Common myeloid progenitor, CD34-positive (primary cell): ENCODE results near the gene IQGAP2.

Experiments
- CTCF ChIA-PET: fragments of 350-600 bp; sonication (Branson Sonifier 250); formaldehyde crosslinking; loops from one replicate; lab custom pipeline; 2021; ENCODE audit warnings: antibody characterized with exemption; lab: Charles Lee
- POLR2A ChIA-PET: fragments of 350-600 bp; sonication (Branson Sonifier 250); formaldehyde crosslinking; loops from one replicate; lab custom pipeline; 2021; ENCODE audit warnings: antibody characterized with exemption; lab: Charles Lee
- DNase-seq, 3 donors: peaks; one replicate each; pipeline versions ENCODE4 v3.0.0 to v3.0.0-alpha.2; 2013
- H3K27ac ChIP-seq, 2 experiments: 1 replicate in 1 of 2; 2 replicates in 1 of 2; pipeline ENCODE4 v1.7.0; 2013; ENCODE audit warnings: inconsistent platforms in 2 of 2, low read length in 2 of 2, mild to moderate bottlenecking in 2 of 2, low read depth in 1 of 2, moderate library complexity in 1 of 2; ENCODE audit not compliant: severe bottlenecking in 2 of 2, insufficient read depth in 1 of 2, poor library complexity in 1 of 2
- H3K27me3 ChIP-seq, 5 experiments: replicated peaks in 2 of 5; 1 replicate in 3 of 5; 2 replicates in 2 of 5; pipeline versions ENCODE4 v1.6.1 to v1.7.0; 2013; ENCODE audit warnings: low read length in 4 of 5, mild to moderate bottlenecking in 2 of 5, moderate library complexity in 2 of 5, inconsistent platforms in 1 of 5; ENCODE audit not compliant: insufficient read depth in 5 of 5, control insufficient read depth in 4 of 5
- H3K36me3 ChIP-seq, 4 experiments: 1 replicate in 2 of 4; 2 replicates in 2 of 4; pipeline versions ENCODE4 v1.6.1 to v1.7.0; 2013; ENCODE audit warnings: low read length in 3 of 4, control low read depth in 1 of 4, mild to moderate bottlenecking in 1 of 4; ENCODE audit not compliant: control insufficient read depth in 4 of 4, insufficient read depth in 4 of 4
- H3K4me1 ChIP-seq, 4 experiments: 1 replicate in 3 of 4; 2 replicates in 1 of 4; pipeline versions ENCODE4 v1.6.1 to v1.7.1; 2013; ENCODE audit warnings: low read length in 3 of 4, mild to moderate bottlenecking in 3 of 4, control low read depth in 1 of 4, inconsistent platforms in 1 of 4, moderate library complexity in 1 of 4; ENCODE audit not compliant: control insufficient read depth in 4 of 4, insufficient read depth in 4 of 4; ENCODE audit errors: control extremely low read depth in 1 of 4
- H3K4me3 ChIP-seq, 7 experiments: 1 replicate in 4 of 7; 2 replicates in 3 of 7; pipeline versions ENCODE4 v1.5.1 to v1.7.0; 2013; ENCODE audit warnings: mild to moderate bottlenecking in 7 of 7, low read length in 6 of 7, moderate library complexity in 6 of 7, inconsistent platforms in 2 of 7, low read depth in 2 of 7, control low read depth in 1 of 7; ENCODE audit not compliant: insufficient read depth in 4 of 7, control insufficient read depth in 1 of 7; ENCODE audit errors: extremely low read depth in 1 of 7
- H3K9me3 ChIP-seq, 5 experiments: 1 replicate in 4 of 5; 2 replicates in 1 of 5; pipeline versions ENCODE4 v1.6.1 to v1.7.1; 2013; ENCODE audit warnings: low read length in 4 of 5, mild to moderate bottlenecking in 2 of 5, inconsistent platforms in 1 of 5, low read depth in 1 of 5, moderate library complexity in 1 of 5; ENCODE audit not compliant: control insufficient read depth in 4 of 5, insufficient read depth in 2 of 5; ENCODE audit errors: control extremely low read depth in 1 of 5
- WGBS: methylation state at CpG from one replicate; pipeline ENCODE4 v1.1.5; 2013; ENCODE audit not compliant: insufficient coverage; 5-methylcytosine and 5-hydroxymethylcytosine counted together

The IQGAP2 gene

DNA sequence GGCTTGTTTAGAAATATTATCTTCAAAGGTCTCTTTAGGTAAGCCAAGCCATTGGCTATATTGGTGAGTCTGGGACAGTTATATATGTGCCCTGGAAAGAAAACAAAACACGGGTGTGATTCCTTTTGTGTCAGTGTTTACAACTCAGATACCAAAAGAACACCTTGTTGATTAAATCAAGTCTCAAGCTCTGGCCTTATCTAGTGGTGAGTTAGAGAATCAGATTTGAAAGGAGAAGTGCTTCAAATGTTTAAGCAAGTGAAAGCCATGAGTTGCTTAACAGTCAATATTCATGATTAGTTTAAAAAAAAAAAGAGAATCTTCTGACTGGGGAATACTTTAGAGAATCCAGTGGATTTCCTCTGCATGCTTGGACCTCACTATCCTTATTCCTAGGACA lies 68.3 kb downstream of the IQGAP2 start:
- Histone ChIP-seq H3K27ac (peak overlapping the region in 1 of 2 experiments; percentile 7), H3K4me1 (peaks cover 10 to 46% (median 29%) of the 10 kb centered on the region in 4 experiments), H3K36me3 (peaks cover 3 to 35% (median 20%) of the 10 kb centered on the region in 4 experiments), H3K4me3 (no peak overlapping the region), H3K27me3 (no peaks in the 10 kb centered on the region), H3K9me3 (no peaks in the 10 kb centered on the region)
- no CpG with 5 or more reads among the region's 1 CpG for WGBS
- POLR2A ChIA-PET = no interaction called here
- CTCF ChIA-PET = interaction anchor here (1.3 to 3.1 kb wide), 5 partner anchors 9 to 72 kb away, joined by 3 to 15 read pairs (median 8); no protein-coding TSS in a partner anchor
- peak in 2 of 3 donors; percentile 28 to 39 for DNase-seq

DNA sequence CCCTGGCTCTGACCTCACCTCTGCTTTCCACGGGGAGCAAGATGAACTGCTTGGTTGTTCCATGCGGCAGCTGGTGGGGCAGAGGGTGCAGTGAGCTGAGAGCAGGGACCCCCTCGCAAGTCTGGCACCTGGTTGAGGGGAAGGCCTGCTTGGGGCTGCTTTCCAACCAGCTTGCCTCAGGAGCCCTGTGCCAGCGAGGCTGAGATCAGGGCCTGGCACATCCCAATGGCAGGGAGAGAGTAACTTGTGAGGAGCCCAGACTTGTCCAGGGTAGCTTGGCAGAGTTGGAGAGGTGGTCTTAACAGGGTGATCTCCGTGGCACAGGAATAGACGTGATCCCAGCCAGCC lies 68.9 kb downstream of the IQGAP2 start:
- Histone ChIP-seq H3K9me3 (no peaks in the 10 kb centered on the region), H3K4me3 (no peak overlapping the region), H3K27ac (peak overlapping the region in 1 of 2 experiments; percentile 7), H3K27me3 (no peaks in the 10 kb centered on the region), H3K4me1 (peaks cover 10 to 46% (median 29%) of the 10 kb centered on the region in 4 experiments), H3K36me3 (peaks cover 3 to 32% (median 18%) of the 10 kb centered on the region in 4 experiments)
- DNase-seq = no peak
- 88% methylated on average over 6 of the region's 6 CpGs for WGBS
- CTCF ChIA-PET = interaction anchor here (0.6 to 3.1 kb wide), 6 partner anchors 9 to 144 kb away, joined by 3 to 15 read pairs (median 4); no protein-coding TSS in a partner anchor
- POLR2A ChIA-PET = interaction anchor here (0.6 kb wide), 1 partner anchor 10 kb away, joined by 3 read pairs; no protein-coding TSS in a partner anchor

DNA sequence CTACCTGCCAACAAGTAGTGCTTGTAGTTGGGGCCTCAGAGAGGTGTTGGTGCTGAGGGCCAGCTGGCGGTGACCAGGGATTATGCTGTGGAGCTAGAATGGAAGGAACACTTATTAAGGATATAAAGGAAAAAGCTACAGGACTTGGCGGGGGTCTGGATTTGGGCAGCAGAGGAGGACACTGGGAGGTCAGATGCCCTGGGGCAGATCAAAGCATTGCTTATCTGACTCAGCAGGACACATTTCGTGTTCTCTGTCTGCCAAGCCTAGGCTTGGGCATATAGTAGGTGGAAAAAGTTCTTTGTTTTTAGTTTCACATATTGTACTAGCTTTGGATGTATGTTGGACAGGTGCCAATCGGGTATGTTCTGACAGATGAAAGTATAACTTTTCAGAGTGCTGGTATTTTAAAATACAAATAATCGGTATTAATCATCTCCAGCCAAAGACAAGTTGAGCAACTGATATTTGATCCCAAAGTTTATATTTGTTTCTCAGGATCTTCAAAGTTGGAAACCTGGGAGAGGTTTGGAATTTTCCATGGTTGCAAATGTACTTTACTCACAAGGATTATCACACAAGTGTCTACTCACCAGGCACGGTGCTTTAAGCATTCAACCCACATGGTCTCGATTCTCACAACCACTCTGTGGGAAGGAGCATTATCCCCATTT lies 69.4 kb downstream of the IQGAP2 start:
- peaks cover 10 to 46% (median 29%) of the 10 kb centered on the region in 4 experiments for H3K4me1 ChIP-seq
- peaks cover 3 to 28% (median 19%) of the 10 kb centered on the region in 4 experiments for H3K36me3 ChIP-seq
- no peaks in the 10 kb centered on the region for H3K9me3 ChIP-seq
- peak in 2 of 3 donors; percentile 55 to 60 for DNase-seq
- ChIA-PET POLR2A (interaction anchor here (0.6 to 0.8 kb wide), 2 partner anchors 9 to 13 kb away, joined by 3 read pairs; no protein-coding TSS in a partner anchor), CTCF (interaction anchor here (0.6 to 3.1 kb wide), 9 partner anchors 10 to 144 kb away, joined by 3 to 15 read pairs (median 5); no protein-coding TSS in a partner anchor)
- H3K4me3 ChIP-seq = no peak overlapping the region
- H3K27ac ChIP-seq = no peak overlapping the region
- 91% methylated on average over 5 of the region's 7 CpGs for WGBS
- H3K27me3 ChIP-seq = no peaks in the 10 kb centered on the region

DNA sequence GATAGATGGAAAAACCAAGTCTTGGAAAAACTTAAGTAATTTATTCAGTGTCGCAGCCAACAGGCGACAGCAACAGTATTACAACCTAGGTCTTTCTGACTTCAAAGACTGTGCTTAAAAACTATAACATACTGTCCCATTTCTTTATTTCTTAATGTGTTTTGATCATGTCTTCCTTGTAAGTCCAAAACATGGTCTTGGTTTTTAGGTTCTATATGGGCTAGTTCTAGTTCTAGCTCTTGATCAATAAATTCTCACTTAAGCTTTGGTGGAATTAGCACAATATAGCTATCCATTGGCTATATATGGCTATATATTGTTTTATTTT lies 69.9 kb downstream of the IQGAP2 start:
- CTCF ChIA-PET = interaction anchor here (1.0 to 2.8 kb wide), 8 partner anchors 10 to 111 kb away, joined by 3 to 10 read pairs (median 6); no protein-coding TSS in a partner anchor
- H3K27ac ChIP-seq = no peak overlapping the region
- H3K4me1 ChIP-seq = peaks cover 10 to 46% (median 29%) of the 10 kb centered on the region in 4 experiments

DNA sequence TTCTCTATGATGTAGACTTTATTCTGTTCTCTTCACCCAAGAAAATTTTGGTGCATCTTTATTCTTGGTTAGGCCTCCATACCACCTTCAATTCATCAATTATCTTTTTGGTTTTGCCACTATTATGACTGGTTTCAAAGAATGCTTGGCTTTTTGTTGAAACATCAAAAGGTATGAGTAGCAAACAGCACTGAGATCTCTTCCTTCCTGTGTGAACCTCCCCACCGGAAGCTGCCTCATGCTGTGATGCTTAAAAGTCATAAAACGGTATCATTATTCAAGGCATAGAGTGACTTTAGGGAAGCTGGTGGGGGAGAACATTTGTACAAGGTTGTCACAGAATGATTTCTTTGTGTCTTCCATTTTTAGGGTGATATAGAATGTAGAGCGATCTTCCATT lies 70.6 kb downstream of the IQGAP2 start:
- 0% methylated on average over 1 of the region's 3 CpGs for WGBS
- Histone ChIP-seq H3K4me3 (no peak overlapping the region), H3K36me3 (peaks cover 0 to 22% (median 20%) of the 10 kb centered on the region in 4 experiments), H3K9me3 (no peaks in the 10 kb centered on the region), H3K27me3 (no peaks in the 10 kb centered on the region), H3K4me1 (peaks cover 10 to 45% (median 29%) of the 10 kb centered on the region in 4 experiments), H3K27ac (no peak overlapping the region)
- ChIA-PET POLR2A (interaction anchor here (0.8 to 1.3 kb wide), 2 partner anchors 11 to 70 kb away, joined by 3 to 7 read pairs; no protein-coding TSS in a partner anchor), CTCF (interaction anchor here (0.9 to 2.8 kb wide), 12 partner anchors 10 to 110 kb away, joined by 3 to 10 read pairs (median 5); no protein-coding TSS in a partner anchor)
- DNase-seq = peak; percentile 49 to 89 (median 80)

More for the DNA sequence above, 69.9 kb downstream of the IQGAP2 start:
- Histone ChIP-seq H3K4me3 (no peak overlapping the region), H3K9me3 (no peaks in the 10 kb centered on the region), H3K36me3 (peaks cover 2 to 28% (median 19%) of the 10 kb centered on the region in 4 experiments), H3K27me3 (no peaks in the 10 kb centered on the region)
- no peak for DNase-seq
- WGBS = no CpG with 5 or more reads among the region's 2 CpGs
- POLR2A ChIA-PET = interaction anchor here (0.8 to 1.3 kb wide), 2 partner anchors 12 to 70 kb away, joined by 3 to 7 read pairs; no protein-coding TSS in a partner anchor

DNA sequence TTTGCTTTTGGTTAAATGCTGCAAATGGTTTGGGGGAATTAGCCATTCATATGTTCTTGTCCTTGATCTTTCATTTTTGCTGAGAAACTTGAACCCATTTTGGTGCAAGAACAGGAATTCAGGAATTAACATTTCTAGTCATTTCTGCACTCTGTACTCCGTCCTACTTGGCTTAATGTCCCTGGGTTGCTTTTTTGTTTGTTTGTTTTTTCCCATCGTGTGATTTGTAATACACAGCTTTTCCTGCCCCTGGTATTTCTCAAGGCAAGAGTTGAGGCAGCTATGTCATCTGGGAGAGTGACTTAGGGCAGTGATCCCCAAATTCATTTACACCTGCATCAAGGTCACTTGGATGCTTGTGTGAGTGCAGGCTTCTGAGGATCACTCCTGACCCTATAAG lies 71.3 kb downstream of the IQGAP2 start:
- no peak overlapping the region for H3K4me3 ChIP-seq
- no peaks in the 10 kb centered on the region for H3K27me3 ChIP-seq
- H3K36me3 ChIP-seq = peaks cover 0 to 22% (median 20%) of the 10 kb centered on the region in 4 experiments
- DNase-seq = no peak
- H3K9me3 ChIP-seq = no peaks in the 10 kb centered on the region
- H3K27ac ChIP-seq = no peak overlapping the region
- peaks cover 10 to 52% (median 36%) of the 10 kb centered on the region in 4 experiments for H3K4me1 ChIP-seq
- WGBS = no CpG with 5 or more reads among the region's 2 CpGs
- CTCF ChIA-PET = interaction anchor here (0.9 to 2.8 kb wide), 12 partner anchors 9 to 109 kb away, joined by 3 to 10 read pairs (median 5); no protein-coding TSS in a partner anchor
- POLR2A ChIA-PET = interaction anchor here (1.3 kb wide), 1 partner anchor 69 kb away, joined by 7 read pairs; no protein-coding TSS in a partner anchor
